HL-60/S4 treated with retinoic acid at 250 ng/mL for 4 days and 3 days (cell line): Measurements from ENCODE around the gene C4orf36.

Experiments
- in situ Hi-C: fragments of 300-500 bp; cut with MboI; formaldehyde crosslinking; loops from 2 replicates; pipeline ENCODE4 v1.7.0; 2022; ENCODE audit warnings: low sequenced_read_pairs

Gene C4orf36

DNA sequence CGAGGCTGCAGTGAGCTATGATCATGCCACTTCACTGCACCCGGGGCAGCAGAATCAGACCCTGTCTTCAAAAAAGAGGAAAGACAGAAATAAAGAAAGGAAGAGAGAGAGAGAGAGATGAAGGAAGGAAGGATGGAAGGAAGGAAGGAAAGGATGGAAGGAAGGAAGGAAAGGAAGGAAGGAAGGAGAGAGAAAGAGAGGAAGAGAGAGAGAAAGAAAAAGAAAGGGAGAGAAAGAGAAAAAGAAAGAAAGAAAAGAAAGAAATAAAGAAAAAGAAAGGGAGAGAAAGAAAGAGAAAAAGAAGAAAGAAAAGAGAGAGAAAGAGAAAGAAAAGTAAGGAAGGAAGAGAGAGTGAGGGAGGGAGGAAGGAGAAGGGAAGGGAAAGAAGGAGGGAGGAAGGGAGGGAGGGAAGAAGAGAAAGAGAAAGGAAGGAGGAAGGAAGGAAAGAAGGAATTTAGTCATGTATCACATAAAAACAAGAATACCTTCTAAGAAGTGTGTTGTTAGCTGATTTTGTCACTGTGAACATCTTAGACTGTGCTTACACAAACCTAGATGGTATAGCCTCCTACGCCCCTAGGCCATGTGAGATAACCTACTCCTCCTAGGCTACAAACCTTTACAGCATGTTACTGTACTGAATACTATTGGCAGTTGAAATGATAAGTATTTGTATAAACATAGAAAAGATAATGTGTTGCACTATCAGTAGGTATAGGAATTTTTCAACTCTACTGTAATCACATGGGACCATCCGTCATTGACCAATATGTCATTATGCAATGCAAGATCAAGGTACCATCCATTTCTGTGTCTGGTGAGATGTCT is 25.2 kb upstream of the C4orf36 start:
- in situ Hi-C loops = loop anchor here (25.0 kb wide), 1 partner anchor 320 kb away; no protein-coding TSS in a partner anchor

- in situ Hi-C loops = loop anchor here (25.0 kb wide), 1 partner anchor 321 kb away; no protein-coding TSS in a partner anchor
Observed at GRCh38 chr4:86916392-86916791, 24.2 kb upstream of the C4orf36 start.

GRCh38 chr4:86910820-86911684 is 18.8 kb upstream of the C4orf36 start:
- in situ Hi-C loops = loop anchor here (25.0 kb wide), 1 partner anchor 326 kb away; no protein-coding TSS in a partner anchor

- in situ Hi-C loops = loop anchor here (25.0 kb wide), 1 partner anchor 327 kb away; no protein-coding TSS in a partner anchor
Observed at GRCh38 chr4:86910369-86910768, 18.1 kb upstream of the C4orf36 start.

DNA sequence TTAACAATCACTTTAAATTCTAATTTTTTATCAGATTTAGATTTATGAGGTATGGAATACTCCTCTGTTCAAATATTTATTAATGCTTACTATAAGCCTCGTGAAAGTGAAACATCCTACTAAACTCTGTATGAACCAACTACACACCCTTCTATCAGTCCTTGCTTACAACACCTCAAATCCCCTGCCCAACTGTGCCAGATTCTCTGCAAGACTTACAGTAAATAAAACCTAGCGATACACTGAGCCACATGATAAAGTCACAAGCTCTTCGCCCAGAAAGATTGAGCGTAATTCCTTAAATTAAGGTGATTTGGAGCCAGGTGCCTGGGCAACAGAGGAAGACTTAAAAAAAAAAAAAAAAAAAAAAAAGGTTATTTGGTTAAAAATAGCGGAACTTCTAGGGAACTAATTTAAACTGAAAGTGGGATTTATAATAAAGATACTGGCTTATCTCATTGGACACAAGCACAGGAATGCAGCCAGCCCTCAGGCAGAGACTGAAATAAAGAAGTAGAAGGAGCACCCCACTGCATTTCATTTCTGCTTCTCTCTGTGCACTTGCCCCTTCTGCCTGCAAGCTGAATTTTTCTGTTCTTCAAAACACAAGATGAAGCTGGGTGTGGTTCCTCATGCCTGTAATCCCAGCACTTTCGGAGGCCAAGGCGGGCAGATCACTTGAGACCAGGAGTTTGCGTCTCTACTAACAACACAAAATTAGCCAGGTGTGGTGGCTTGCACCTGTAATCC is 17.5 kb upstream of the C4orf36 start:
- in situ Hi-C loops = loop anchor here (25.0 kb wide), 1 partner anchor 328 kb away; no protein-coding TSS in a partner anchor

GRCh38 chr4:86908251-86908657 is 16.0 kb upstream of the C4orf36 start:
- in situ Hi-C loops = loop anchor here (25.0 kb wide), 1 partner anchor 329 kb away; no protein-coding TSS in a partner anchor

DNA sequence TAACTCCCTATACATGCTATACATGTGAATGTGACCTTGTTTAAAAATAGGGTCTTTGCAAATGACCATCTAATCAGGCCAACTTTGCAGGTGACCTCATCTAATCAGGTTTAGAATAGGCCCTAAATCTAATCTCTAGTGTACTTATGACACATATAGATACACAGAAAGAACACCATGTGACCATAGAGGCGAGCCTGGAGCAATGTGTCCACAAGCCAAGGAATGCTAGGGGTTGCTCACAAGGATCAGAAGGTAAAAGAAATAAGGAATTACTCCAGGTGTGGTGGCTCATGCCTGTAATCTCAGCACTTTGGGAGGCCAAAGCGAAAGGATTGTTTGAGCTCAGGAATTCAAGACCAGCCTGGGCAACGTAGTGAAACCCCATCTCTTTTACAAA is 9.6 kb upstream of the C4orf36 start:
- in situ Hi-C loops = loop anchor here (25.0 kb wide), 1 partner anchor 335 kb away; no protein-coding TSS in a partner anchor

DNA sequence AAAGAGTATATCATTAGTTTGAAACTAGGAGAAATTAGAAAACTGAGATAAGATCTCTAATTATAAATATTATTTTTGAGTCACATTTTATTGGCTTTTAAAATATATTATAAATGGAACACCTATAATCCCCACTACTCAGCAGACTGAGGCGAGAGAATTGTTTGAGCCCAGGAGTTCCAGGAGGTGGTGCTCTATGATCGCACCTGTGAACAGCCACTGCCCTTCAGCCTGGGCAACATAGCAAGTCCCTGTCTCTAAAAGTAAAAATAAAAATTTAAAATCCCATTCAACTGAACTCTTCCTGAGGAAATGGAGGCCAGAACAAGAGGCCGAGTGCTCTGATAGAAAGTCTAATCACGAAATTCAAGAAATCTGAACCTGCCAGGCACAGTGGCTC is 6.3 kb upstream of the C4orf36 start:
- in situ Hi-C loops = loop anchor here (25.0 kb wide), 2 partner anchors 236 to 386 kb away; no protein-coding TSS in a partner anchor

DNA sequence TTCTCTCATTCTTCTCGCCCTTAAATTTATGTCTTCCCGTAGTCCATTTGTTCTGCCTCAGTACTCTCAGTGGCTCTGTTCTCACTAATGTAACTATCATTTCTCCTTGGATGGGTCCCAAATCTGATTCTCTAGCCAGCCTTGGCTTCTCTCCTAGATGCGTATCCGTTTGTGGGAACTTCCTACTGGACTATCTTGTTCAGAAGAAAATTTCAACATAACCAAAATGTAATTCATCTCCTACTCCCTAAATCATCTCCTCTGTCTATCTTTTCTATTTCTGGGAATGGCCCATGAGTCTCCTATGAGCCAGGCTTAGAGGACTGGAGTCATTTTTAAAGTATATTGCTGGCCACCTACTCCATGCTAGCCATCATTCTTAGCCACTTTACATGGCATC is 4.4 kb upstream of the C4orf36 start:
- in situ Hi-C loops = loop anchor here (25.0 kb wide), 2 partner anchors 234 to 384 kb away; no protein-coding TSS in a partner anchor

DNA sequence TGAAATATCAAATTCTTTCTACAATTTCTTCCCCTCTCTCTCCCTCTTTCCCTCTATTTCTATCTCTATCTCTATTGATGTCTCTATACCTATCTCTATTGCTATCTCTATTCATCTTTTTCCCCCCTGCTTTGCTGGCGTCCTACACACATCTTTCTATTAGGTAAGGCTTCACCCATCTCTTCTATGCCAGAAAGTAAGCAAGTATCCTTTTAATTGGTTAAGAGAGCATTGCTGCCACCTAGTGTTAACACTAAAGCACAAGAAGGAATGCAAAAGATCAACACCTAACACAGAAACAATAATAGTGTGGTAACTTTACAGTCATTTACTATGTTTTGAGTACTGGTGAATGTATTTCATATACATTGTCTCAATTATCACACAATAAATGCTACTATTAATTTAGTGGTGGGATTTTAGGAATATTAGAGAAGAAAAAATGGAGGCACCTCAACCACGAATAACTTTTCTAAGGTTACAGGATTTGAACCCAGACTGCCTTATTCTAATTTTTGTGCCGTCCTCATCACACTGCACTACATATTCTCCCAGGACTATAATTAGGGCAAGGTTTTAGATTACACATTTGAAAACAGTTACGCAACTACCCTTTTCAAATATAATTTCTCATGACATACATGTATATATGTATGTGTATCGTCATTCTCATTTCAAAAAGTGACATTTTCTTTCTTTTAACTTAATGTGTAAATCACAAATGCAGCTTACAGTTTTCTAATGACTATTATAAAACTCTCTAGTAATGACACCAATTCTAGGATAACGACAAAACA is 3.7 kb upstream of the C4orf36 start:
- in situ Hi-C loops = loop anchor here (25.0 kb wide), 2 partner anchors 234 to 384 kb away; no protein-coding TSS in a partner anchor

- in situ Hi-C loops = loop anchor here (25.0 kb wide), 2 partner anchors 232 to 382 kb away; no protein-coding TSS in a partner anchor
Observed at GRCh38 chr4:86894455-86894854, 2.2 kb upstream of the C4orf36 start.

- in situ Hi-C loops = loop anchor here (25.0 kb wide), 2 partner anchors 231 to 381 kb away; no protein-coding TSS in a partner anchor
Observed at GRCh38 chr4:86893136-86893535, 914 bp upstream of the C4orf36 start.

- in situ Hi-C loops = loop anchor here (25.0 kb wide), 2 partner anchors 230 to 380 kb away; no protein-coding TSS in a partner anchor
Observed at GRCh38 chr4:86892636-86892960, 376 bp upstream of the C4orf36 start.

DNA sequence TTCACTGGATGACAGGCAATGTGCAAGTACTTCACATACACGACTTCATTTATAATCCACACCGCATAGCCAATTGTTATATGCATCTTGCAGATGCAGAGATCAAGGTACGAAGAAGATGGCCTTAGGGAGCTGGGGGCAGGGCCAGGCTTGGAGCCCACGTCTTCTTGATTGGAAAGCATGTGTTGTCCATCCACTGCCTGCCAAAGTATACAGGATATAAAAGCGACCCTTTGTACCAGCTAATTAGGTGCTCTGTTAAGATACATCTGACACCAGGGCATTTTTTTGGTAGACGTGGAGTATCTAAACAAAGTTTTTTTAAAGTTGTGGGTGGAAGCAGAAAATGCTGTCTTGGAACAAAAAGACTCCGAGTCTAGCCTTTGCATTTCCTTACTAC is 1.4 kb downstream of the C4orf36 start:
- in situ Hi-C loops = loop anchor here (25.0 kb wide), 2 partner anchors 228 to 378 kb away; no protein-coding TSS in a partner anchor

GRCh38 chr4:86879641-86880040 is 12.6 kb downstream of the C4orf36 start:
- in situ Hi-C loops = loop anchor here (25.0 kb wide), 2 partner anchors 217 to 367 kb away; no protein-coding TSS in a partner anchor

DNA sequence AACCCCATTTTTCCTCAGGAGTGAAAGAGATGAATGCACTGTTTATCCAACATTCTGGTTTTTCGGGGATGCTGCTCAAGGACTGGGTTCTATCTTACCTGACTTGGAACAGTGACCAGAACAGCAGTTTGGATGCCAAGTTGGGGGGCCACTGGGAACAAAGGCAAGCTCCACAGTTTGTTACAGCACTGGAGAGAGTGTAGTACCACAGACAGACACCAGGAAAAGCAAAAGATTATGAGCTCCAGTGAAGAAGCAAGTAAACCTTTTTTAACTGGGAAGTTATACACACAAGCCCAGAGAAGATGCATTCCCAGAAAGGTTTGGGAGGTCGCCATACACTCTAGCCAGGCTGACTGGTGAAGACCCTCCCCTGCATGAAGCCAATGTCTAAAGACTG is 13.6 kb downstream of the C4orf36 start:
- in situ Hi-C loops = loop anchor here (25.0 kb wide), 2 partner anchors 216 to 366 kb away; no protein-coding TSS in a partner anchor

- in situ Hi-C loops = loop anchor here (25.0 kb wide), 2 partner anchors 215 to 365 kb away; no protein-coding TSS in a partner anchor
Observed at GRCh38 chr4:86876894-86877685, 15.1 kb downstream of the C4orf36 start.

DNA sequence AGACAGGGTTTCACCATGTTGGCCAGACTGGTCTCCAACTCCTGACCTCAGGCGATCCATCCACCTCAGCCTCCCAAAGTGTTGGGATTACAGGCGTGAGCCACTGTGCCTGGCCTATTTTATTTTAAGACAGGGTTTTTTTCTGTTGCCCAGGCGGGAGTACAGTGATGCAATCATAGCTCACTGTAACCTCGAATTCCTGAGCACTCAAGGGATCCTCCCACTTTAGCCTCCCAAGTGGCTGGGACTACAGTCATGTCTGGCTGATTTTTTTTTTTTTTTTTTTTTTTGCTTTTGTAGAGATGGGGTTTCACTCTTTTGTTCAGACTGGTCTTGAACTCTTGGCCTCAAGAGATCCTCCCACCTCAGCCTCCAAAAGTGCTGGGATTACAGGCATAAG is 16.8 kb downstream of the C4orf36 start:
- in situ Hi-C loops = loop anchor here (25.0 kb wide), 2 partner anchors 213 to 363 kb away; no protein-coding TSS in a partner anchor
